AG09319 (cell line): ENCODE measurements around the gene APOB.

Experiments used
- DNase-seq: peaks from one replicate; pipeline ENCODE4 v3.0.0-alpha.2; 2010; ENCODE audit warnings: low read depth; ENCODE audit errors: extremely low read depth
- CTCF ChIP-seq: IDR thresholded peaks from 2 replicates; pipeline ENCODE4 v1.5.1; 2011; ENCODE audit warnings: low read depth, mild to moderate bottlenecking, inconsistent platforms, low read length, moderate library complexity

Gene APOB

DNA sequence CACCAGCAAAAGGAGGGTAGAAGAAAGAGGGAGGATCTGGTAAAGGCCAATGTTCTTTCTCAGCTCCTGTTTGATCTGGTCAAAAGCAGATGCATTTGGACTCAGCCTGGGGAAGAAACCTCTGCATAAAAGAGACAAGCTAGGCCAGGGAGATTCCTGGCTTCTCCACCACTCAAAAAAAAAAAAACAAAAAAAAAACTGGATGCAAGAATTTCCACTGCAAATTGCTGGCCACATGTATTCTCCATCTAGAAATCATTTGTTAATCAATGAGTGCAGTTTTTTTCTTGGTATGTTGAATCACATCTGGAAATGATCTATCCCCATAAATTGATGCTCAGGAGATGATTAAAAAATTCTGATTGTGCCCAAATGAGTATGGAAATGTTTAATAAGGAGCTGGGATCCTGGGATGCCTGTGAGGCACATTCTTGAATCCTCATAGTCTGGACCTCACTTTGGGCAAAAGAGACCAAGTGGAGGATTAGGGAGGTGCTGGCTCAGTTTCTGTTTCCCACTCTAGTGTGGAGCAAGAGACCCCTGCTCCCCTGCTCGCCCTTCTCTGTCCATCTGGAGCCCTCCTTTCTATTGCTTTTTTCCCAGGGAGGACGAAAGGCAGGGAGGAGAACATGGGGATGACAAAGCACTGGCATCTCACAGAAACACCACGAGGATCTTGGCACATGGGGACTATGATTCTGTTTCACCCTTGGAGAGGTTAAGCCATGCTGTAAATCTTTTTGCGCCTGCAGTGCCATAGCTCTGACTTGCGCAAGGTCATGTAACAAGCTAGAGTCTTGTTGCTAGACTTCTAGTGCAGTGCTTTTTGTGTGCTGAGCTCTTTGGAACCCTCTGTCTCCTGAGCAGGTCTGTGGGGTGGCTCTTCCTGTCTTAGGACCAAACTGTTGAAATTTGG is 57.6 kb downstream of the APOB start:
- no peak for TF ChIP-seq CTCF
- DNase-seq, result no peak

GRCh38 chr2:20985062-20985461 is 58.8 kb downstream of the APOB start:
- DNase-seq, result no peak
- no peak for TF ChIP-seq CTCF

- no peak for DNase-seq
- TF ChIP-seq CTCF, result no peak
Observed at GRCh38 chr2:20984408-20984807, 59.5 kb downstream of the APOB start.

- TF ChIP-seq CTCF, result no peak
- no peak for DNase-seq
Observed at GRCh38 chr2:20983844-20984243, 60.0 kb downstream of the APOB start.

GRCh38 chr2:20982861-20983260 is 61.0 kb downstream of the APOB start:
- TF ChIP-seq CTCF, result no peak

DNA sequence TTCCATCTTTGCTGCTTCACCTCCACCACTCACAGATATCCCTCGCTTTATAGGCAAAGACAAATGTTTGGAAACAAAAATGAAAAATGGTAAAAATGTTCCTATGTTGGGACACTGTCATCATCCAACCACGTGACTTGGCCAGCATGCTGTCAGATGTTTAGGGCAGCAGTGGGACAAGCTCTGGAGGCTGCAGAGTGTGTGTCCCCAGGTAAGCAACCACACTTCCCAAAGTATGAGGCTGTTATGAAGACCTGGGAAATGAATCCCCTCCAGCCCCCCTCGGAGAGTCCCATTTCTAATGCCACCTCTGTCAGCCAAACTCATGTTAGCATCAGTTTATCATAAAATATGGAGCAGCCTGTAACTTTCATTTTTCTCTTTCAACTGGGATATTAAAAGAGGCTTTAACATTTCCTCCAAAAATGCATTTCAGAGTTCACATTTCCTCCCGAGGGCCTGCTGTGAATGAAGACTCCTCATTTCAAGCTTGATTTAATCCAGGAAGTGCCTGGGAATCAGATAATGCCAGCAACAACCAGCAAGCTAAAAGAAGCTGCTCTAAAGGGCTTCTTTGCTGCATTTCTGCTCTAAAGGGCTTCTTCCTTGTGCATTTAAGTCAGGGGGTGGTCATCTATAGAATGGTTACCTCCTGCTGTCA is 66.2 kb downstream of the APOB start:
- DNase-seq, result no peak
- TF ChIP-seq CTCF, result no peak

More at GRCh38 chr2:20982861-20983260, 61.0 kb downstream of the APOB start:
- DNase-seq, result no peak

- no peak for DNase-seq
- TF ChIP-seq CTCF, result no peak
Observed at GRCh38 chr2:20976527-20976926, 67.3 kb downstream of the APOB start.
